Activated T-cell treated with anti-CD3 and anti-CD28 coated beads, Interleukin-2, amount 50 U/mL, for 24 hours (primary cell): Measurements from ENCODE around the gene GNAI2.

ENCODE experiments used
- DNase-seq: peaks from one replicate; pipeline ENCODE4 v3.0.0-alpha.2; 2020
- H3K27ac Mint-ChIP-seq: 2 replicates; pipeline ENCODE4 v1.8.0; 2020; ENCODE audit warnings: mild to moderate bottlenecking, mixed read lengths
- H3K27me3 Mint-ChIP-seq: 2 replicates; pipeline ENCODE4 v1.8.0; 2020; ENCODE audit warnings: mixed read lengths
- H3K36me3 Mint-ChIP-seq: 2 replicates; pipeline ENCODE4 v1.8.0; 2020; ENCODE audit warnings: low read depth, mixed read lengths
- H3K4me1 Mint-ChIP-seq: 2 replicates; pipeline ENCODE4 v1.8.0; 2020; ENCODE audit warnings: low read depth, mixed read lengths
- H3K4me3 Mint-ChIP-seq: 2 replicates; pipeline ENCODE4 v1.8.0; 2020; ENCODE audit warnings: mild to moderate bottlenecking, moderate library complexity, mixed read lengths
- H3K9me3 Mint-ChIP-seq: 2 replicates; pipeline ENCODE4 v1.8.0; 2020; ENCODE audit warnings: mixed read lengths

GNAI2 gene

DNA sequence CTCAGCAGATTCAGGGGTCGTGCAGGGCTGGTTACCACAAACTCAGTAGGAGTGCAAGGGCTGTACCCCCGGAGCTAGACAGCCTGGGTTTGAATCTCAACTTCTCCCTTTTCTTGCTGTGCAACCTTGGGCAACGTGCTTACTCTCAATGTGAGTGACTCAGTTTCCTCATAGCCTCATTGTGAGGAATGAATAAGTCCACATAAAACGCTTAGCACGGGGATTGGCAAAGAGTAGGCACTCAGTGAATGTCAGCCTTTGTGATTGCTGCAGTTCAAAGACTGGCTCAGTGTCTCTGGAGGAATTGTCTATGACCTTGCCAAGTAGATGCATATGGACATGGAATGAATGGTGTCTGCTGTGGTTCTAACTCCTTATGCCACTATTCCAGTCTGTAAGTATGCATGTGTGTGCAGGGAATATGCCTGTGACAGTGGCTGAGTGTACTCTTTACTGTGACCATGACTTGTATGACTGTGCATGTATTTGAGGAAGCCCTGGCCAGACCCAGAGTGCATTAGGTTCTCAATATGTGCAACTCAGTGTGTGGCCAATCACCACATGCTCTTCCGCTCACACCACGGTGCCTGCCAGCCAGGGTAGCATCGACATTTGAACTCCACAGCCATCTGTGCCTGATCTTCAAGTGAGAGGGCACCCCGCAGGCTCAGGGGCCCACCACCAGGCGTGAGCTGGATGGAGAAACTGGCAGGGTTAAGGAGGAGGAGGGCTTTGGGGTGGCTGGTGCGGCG, 64.1 kb downstream of the GNAI2 start:
- Mint-ChIP-seq H3K9me3 (no peaks in the 10 kb centered on the region), H3K36me3 (peaks cover 20% of the 10 kb centered on the region), H3K27me3 (no peaks in the 10 kb centered on the region), H3K4me3 (peak overlapping the region; percentile 97), H3K4me1 (peaks cover 33% of the 10 kb centered on the region), H3K27ac (peak overlapping the region; percentile 100)
- DNase-seq = no peak

DNA sequence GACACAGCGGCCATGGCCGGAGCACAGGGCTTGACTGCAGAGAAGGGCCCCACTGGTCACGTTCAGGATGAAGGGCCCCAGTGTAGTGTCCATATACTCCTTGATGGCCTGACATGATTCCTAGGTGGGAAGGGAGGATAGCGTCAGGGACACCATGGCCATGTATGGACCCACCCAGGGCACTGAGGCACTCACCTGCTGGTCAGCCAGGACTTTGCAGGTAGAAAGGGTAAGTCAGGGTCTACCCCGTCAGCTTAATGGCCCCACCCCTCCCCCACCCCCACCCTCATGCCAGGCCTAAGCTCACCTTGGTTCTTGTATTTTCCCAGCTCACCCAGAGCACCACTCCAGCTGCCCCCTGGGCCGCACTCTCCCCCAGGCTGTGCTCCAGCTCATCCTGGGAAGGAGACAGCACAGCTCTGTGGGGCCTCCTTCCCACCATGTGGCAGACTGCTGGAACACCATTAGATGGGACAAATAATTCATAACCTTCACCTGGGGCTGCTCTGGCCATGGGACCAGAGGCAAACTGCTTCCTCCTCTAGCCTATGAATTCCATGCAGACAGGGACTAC, 64.8 kb downstream of the GNAI2 start:
- Mint-ChIP-seq H3K27me3 (no peaks in the 10 kb centered on the region), H3K27ac (peak overlapping the region; percentile 100), H3K4me3 (peak overlapping the region; percentile 97), H3K9me3 (no peaks in the 10 kb centered on the region), H3K4me1 (peaks cover 33% of the 10 kb centered on the region), H3K36me3 (peaks cover 20% of the 10 kb centered on the region)
- no peak for DNase-seq

DNA sequence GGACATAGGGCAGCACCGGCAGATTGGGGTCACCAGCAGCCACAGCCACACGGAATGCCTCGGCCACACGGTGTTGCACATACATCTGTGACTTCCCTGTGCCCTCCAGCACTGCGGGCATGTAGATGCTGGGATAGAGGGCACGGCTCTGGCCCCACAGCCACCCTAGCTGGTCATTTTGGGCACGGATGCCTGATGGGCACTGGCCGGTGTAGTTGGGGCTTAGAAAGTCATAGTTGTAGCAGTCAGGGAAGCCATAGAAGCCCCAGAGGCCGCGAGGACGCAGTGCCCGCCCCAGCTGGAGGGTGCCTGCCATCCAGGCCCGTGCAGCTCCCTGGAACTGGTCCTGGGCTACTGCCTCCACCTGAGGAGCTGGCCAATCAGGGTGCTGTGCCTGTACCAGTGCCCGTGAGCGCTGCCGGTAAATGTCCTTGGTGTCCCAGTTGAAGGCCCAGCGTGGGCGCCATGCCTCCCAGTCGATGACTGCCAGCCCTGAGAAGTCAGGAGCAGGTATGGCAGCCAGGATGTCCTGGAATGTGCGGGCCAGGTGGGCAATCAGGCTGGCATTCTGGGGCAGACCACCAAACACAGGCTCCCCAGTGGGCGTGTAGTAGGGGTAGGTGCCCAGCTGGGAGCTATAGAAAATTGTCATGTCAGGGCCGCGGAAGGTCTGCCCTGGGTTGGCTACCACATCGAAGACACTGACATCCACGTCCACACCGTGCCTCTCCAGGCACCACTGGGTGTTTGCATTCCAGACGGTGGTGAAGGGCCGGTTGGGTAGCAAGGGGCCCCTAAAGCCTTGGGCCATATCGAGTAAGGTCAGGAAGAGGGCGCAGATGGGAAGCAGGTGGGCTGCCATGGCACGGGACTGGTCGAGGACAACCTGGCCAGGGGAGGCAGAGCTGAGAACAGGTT, 66.3 kb downstream of the GNAI2 start:
- Mint-ChIP-seq H3K4me1 (peaks cover 33% of the 10 kb centered on the region), H3K9me3 (no peaks in the 10 kb centered on the region), H3K27ac (no peak overlapping the region), H3K27me3 (no peaks in the 10 kb centered on the region), H3K36me3 (peaks cover 7% of the 10 kb centered on the region), H3K4me3 (no peak overlapping the region)
- no peak for DNase-seq

DNA sequence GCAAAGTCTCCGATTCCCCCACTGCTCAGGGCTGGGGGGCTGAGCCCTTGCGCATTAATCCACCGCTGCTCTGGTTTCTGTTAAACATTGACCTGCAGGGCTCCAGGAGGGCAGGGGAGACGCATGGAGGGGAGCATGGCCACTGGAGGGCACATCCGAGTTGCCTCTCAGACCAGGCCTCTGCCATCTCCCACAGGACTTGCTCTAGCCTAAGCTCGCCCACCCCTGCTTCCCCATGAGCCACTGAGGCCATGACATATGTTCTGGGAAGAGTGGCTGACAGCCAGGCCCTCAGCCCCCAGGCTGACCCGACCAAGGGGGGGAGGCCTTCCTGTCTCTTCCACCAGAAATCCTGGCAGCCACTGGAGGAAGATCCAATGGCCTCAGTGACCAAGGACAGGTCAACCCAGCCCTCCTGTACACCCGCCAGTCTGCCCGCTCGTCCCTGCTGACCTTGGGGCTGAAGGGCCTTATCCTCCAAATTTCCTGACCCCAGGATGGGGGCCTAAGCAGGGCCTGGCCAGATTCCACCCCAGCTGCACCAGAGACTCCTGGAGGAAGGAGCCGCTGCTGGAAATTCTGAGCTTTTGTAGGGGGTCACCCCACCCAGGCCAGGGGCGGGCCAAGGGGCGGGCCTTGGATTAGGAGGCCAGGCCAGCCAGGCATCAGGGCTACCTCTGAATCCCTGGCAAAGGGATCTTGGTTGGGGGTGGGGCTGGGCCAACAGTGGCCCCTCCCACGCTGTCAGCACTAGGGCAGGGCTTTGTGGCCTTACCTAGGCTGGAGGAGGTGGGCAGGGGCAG, 67.2 kb downstream of the GNAI2 start, which contains the start of gene HYAL1:
TSS of gene HYAL1 (minus strand) at position 562 of the 803 bp plus-strand sequence. CDS start 618 bp downstream, outside the sequence.
- Mint-ChIP-seq H3K4me3 (no peak within 1 kb of the TSS), H3K4me1 (peaks cover 25% of the 10 kb centered on the region), H3K9me3 (no peaks in the 10 kb centered on the region), H3K27ac (no peak within 1 kb of the TSS), H3K36me3 (peaks cover 7% of the 10 kb centered on the region), H3K27me3 (no peaks in the 10 kb centered on the region)
- no peak for DNase-seq

DNA sequence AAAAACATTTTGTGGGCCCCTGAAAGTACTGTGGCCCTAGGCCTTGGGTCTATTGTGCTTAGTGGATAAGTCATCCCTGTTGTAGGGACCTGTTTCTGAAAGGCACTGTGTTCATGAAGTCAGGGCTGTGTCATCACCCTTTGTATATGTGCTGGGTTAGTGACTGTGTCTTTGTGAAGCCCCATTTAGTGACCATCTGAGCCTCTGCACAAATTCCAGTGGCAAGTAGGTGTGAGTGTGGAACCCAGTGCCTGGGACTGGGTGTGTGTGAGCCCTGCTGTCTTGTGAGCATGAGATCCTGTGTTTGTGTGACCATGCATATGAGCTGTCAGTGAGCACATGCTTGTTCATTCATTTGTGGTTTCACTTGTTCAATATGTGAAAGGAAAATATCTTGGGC, 68.6 kb downstream of the GNAI2 start:
- no peak for DNase-seq
- H3K27me3 Mint-ChIP-seq = no peaks in the 10 kb centered on the region
- peaks cover 21% of the 10 kb centered on the region for H3K4me1 Mint-ChIP-seq
- H3K4me3 Mint-ChIP-seq = no peak overlapping the region
- H3K9me3 Mint-ChIP-seq = no peaks in the 10 kb centered on the region
- H3K36me3 Mint-ChIP-seq = peaks cover 9% of the 10 kb centered on the region
- H3K27ac Mint-ChIP-seq = peak overlapping the region; percentile 29
